WTC11 (cell line): ENCODE measurements around the gene YARS1. TPM values are rescaled to one million over a fixed set of nuclear protein-coding genes. Genes with fewer than 3 reads are reported as not detected.
A peak's percentile ranks its signal among the peaks of the same experiment; 100 is the strongest.

ENCODE experiments used
- ATAC-seq: fragments of 200-7000 bp; cut with Tn5 transposase; 2 replicates; pipeline ENCODE4 v1.10.0; 2021; ENCODE audit warnings: mild to moderate bottlenecking, moderate library complexity
- CTCF ChIA-PET: fragments of 300-600 bp; sonication (Branson Sonifier 250); formaldehyde crosslinking; loops from one replicate; lab custom pipeline; 2021; ENCODE audit warnings: antibody characterized with exemption; lab: Charles Lee
- POLR2A ChIA-PET: fragments of 350-600 bp; sonication (Branson Sonifier 250); formaldehyde crosslinking; loops from one replicate; lab custom pipeline; 2021; ENCODE audit warnings: antibody characterized with exemption; lab: Charles Lee
- DNase-seq: peaks from one replicate; pipeline ENCODE4 v3.0.0; 2021; ENCODE audit warnings: low spot score
- H3K27ac Mint-ChIP-seq: 2 replicates; pipeline ENCODE4 v1.8.0; 2021; ENCODE audit warnings: mixed read lengths
- H3K27me3 Mint-ChIP-seq: 2 replicates; pipeline ENCODE4 v1.8.0; 2021; ENCODE audit warnings: low read depth, mild to moderate bottlenecking, moderate library complexity, mixed read lengths
- H3K36me3 Mint-ChIP-seq: 2 replicates; pipeline ENCODE4 v1.8.0; 2021; ENCODE audit warnings: mixed read lengths
- H3K4me1 Mint-ChIP-seq: 2 replicates; pipeline ENCODE4 v1.8.0; 2022; ENCODE audit warnings: mixed read lengths
- H3K4me3 Mint-ChIP-seq: 2 replicates; pipeline ENCODE4 v1.8.0; 2021; ENCODE audit warnings: mild to moderate bottlenecking, moderate library complexity, mixed read lengths
- H3K9me3 Mint-ChIP-seq: 2 replicates; pipeline ENCODE4 v1.8.0; 2021; ENCODE audit warnings: mixed read lengths
- ARID4B ChIP-seq: sonication (generic); formaldehyde crosslinking; IDR thresholded peaks from 2 replicates; pipeline ENCODE4 v1.8.0; 2023; ENCODE audit warnings: missing genetic modification reagents, mild to moderate bottlenecking, borderline replicate concordance
- ATF3 ChIP-seq: sonication (generic); formaldehyde crosslinking; conservative IDR thresholded peaks from 2 replicates; pipeline ENCODE4 v1.8.1; 2022; ENCODE audit warnings: mild to moderate bottlenecking, missing genetic modification reagents
- CTCF ChIP-seq: fragments of 200-600 bp; IDR thresholded peaks from 2 replicates; pipeline ENCODE4 v1.8.0; 2022; ENCODE audit warnings: antibody characterized with exemption
- ETV6 ChIP-seq: sonication (generic); formaldehyde crosslinking; IDR thresholded peaks from 2 replicates; pipeline ENCODE4 v1.8.1; 2022; ENCODE audit warnings: mild to moderate bottlenecking, missing genetic modification reagents
- FOXJ3 ChIP-seq: sonication (generic); formaldehyde crosslinking; IDR thresholded peaks from 2 replicates; pipeline ENCODE4 v1.9.0; 2021; ENCODE audit warnings: missing genetic modification reagents, mild to moderate bottlenecking, borderline replicate concordance
- FOXK1 ChIP-seq: sonication (generic); formaldehyde crosslinking; IDR thresholded peaks from 2 replicates; pipeline ENCODE4 v1.8.0; 2022; ENCODE audit warnings: mild to moderate bottlenecking, moderate library complexity, missing genetic modification reagents
- GTF2I ChIP-seq: fragments of 250-450 bp; sonication (Bioruptor Pico); conservative IDR thresholded peaks from 2 replicates; pipeline ENCODE4 v1.4.0; 2021; ENCODE audit warnings: mild to moderate bottlenecking
- IRF1 ChIP-seq: sonication (generic); formaldehyde crosslinking; IDR thresholded peaks from 2 replicates; pipeline ENCODE4 v1.8.0; 2023; ENCODE audit warnings: missing genetic modification reagents
- MAX ChIP-seq: sonication (generic); formaldehyde crosslinking; IDR thresholded peaks from 2 replicates; pipeline ENCODE4 v1.8.0; 2022; ENCODE audit warnings: mild to moderate bottlenecking, missing genetic modification reagents
- MXD4 ChIP-seq: fragments of 250-450 bp; sonication (Bioruptor Pico); IDR thresholded peaks from 2 replicates; pipeline ENCODE4 v1.8.0; 2021; ENCODE audit warnings: mild to moderate bottlenecking, moderate library complexity, borderline replicate concordance
- MYBL2 ChIP-seq: sonication (generic); formaldehyde crosslinking; IDR thresholded peaks from 2 replicates; pipeline ENCODE4 v1.8.1; 2023; ENCODE audit warnings: mild to moderate bottlenecking, moderate library complexity, missing genetic modification reagents
- NR3C1 ChIP-seq: sonication (generic); formaldehyde crosslinking; conservative IDR thresholded peaks from 2 replicates; pipeline ENCODE4 v1.8.1; 2023; ENCODE audit warnings: low read depth, mild to moderate bottlenecking, missing genetic modification reagents
- OVOL2 ChIP-seq: fragments of 250-450 bp; sonication (Bioruptor Pico); IDR thresholded peaks from 2 replicates; pipeline ENCODE4 v1.9.0; 2021; ENCODE audit warnings: mild to moderate bottlenecking, borderline replicate concordance
- PRDM15 ChIP-seq: sonication (generic); formaldehyde crosslinking; IDR thresholded peaks from 2 replicates; pipeline ENCODE4 v1.8.0; 2022; ENCODE audit warnings: missing genetic modification reagents
- SMAD4 ChIP-seq: sonication (generic); formaldehyde crosslinking; IDR thresholded peaks from 2 replicates; pipeline ENCODE4 v1.8.0; 2022; ENCODE audit warnings: mild to moderate bottlenecking, missing genetic modification reagents
- USF2 ChIP-seq: sonication (generic); formaldehyde crosslinking; IDR thresholded peaks from 2 replicates; pipeline ENCODE4 v1.8.1; 2023; ENCODE audit warnings: mild to moderate bottlenecking, missing genetic modification reagents, moderate library complexity
- ZBTB43 ChIP-seq: sonication (generic); formaldehyde crosslinking; IDR thresholded peaks from 2 replicates; pipeline ENCODE4 v1.8.1; 2023; ENCODE audit warnings: mild to moderate bottlenecking, missing genetic modification reagents
- ZNF396 ChIP-seq: fragments of 250-450 bp; sonication (Bioruptor Pico); IDR thresholded peaks from 2 replicates; pipeline ENCODE4 v1.8.0; 2021; ENCODE audit warnings: mild to moderate bottlenecking, moderate library complexity, borderline replicate concordance
- ZNF512 ChIP-seq: sonication (generic); formaldehyde crosslinking; IDR thresholded peaks from 2 replicates; pipeline ENCODE4 v1.8.1; 2022; ENCODE audit warnings: missing genetic modification reagents, borderline replicate concordance
- total RNA-seq: library from RNA; stranded (reverse); gene quantifications from 3 replicates; pipeline ENCODE4 v1.2.3, GENCODE V29; 2021

YARS1 gene
- total RNA-seq, 1 experiment from 2014 or later, result 197 TPM

- TF ChIP-seq PRDM15 (CRISPR knock-in tag) (no peak), ZNF396 (CRISPR knock-in tag) (no peak), ETV6 (no peak)
- TF ChIP-seq, all 79 proteins: peak for 0
These were observed 55.8 kb downstream of the YARS1 start (continued) for GRCh38 chr1:32761253-32761877.

- no peaks in the 10 kb centered on the region for H3K27me3 Mint-ChIP-seq
- peak overlapping the region; percentile 62 for H3K4me3 Mint-ChIP-seq
- ChIA-PET POLR2A (interaction anchor here (1.7 to 2.1 kb wide), 2 partner anchors 13 to 48 kb away, joined by 4 to 8 read pairs; no protein-coding TSS in a partner anchor), CTCF (interaction anchor here (1.4 to 7.1 kb wide), 3 partner anchors 10 to 48 kb away, joined by 5 to 89 read pairs (median 59); no protein-coding TSS in a partner anchor)
- peak overlapping the region; percentile 100 for H3K27ac Mint-ChIP-seq
- H3K4me1 Mint-ChIP-seq, result peaks cover 84% of the 10 kb centered on the region
- peak; percentile 95 for DNase-seq
- no peaks in the 10 kb centered on the region for H3K9me3 Mint-ChIP-seq
- H3K36me3 Mint-ChIP-seq, result peaks cover 11% of the 10 kb centered on the region
- ATAC-seq, result peak; percentile 79
- TF ChIP-seq ARID4B (CRISPR knock-in tag) (no peak), OVOL2 (CRISPR knock-in tag) (no peak), ZBTB43 (CRISPR knock-in tag) (peak; percentile 73), NR3C1 (CRISPR knock-in tag) (no peak), SMAD4 (CRISPR knock-in tag) (no peak), USF2 (CRISPR knock-in tag) (no peak), MAX (CRISPR knock-in tag) (peak; percentile 49; the same call in 1 of the 2 replicates), FOXK1 (CRISPR knock-in tag) (peak; percentile 88), MXD4 (no peak), ZNF512 (CRISPR knock-in tag) (no peak), GTF2I (CRISPR knock-in tag) (no peak), MYBL2 (CRISPR knock-in tag) (peak; percentile 71), IRF1 (no peak), FOXJ3 (CRISPR knock-in tag) (no peak), CTCF (no peak), ATF3 (CRISPR knock-in tag) (peak; percentile 98)
These were observed 57.0 kb downstream of the YARS1 start for GRCh38 chr1:32759997-32760623.
